Dedifferentiated amniotic fluid mesenchymal stem cell (primary cell): ENCODE results near the gene GALNT7.

Source experiments
- DNase-seq: peaks from one replicate; pipeline ENCODE4 v3.0.0-alpha.2; 2016; ENCODE audit errors: extremely low spot score

The GALNT7 gene

DNA sequence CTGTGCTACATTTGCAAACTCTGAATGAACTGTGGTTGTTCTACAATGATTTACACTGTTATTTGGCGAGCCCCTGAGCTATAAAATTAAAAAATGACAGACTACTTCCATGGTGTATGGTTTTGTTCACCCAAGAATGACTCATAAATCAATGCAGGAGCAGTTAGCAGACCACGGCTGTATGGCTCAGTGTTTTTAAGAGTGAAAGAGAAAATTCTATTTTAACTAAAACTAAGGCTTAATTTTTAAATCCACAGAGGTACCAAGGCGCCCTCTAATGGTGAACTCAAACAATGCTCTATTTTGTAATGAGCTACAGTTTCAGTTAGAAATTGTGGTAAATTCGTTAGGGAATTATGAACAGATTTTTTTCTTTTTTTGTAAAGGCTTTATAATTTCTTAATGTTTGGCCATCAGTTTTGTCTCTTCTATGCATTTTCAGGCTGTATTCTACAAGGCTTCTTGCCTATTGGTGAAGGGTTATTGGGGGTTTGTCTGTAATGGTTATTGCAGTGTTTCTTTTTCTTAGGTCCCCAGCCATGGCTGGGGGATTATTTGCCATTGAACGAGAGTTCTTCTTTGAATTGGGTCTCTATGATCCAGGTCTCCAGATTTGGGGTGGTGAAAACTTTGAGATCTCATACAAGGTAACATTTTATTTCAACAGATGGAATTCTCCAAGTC lies 133.0 kb downstream of the GALNT7 start:
- peak; percentile 25 for DNase-seq

GRCh38 chr4:173307778-173308177 lies 139.2 kb downstream of the GALNT7 start:
- DNase-seq = no peak

DNA sequence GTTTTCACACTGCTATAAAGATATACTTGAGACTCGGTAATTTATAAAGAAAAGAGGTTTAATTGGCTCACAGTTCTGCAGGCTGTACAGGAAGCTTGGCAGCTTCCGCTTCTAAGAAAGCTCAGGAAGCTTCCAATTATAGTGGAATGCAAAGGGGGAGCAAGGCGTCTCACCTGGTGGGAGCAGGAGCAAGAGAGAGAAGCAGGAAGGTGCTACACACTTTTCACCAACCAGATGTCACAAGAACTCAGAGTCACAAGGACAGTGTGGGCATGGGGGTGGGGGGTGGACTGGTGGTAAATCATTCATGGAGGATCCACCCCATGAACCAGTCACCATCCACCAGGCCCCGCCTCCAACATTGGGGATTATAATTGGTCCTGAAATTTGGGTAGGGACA lies 142.8 kb downstream of the GALNT7 start:
- no peak for DNase-seq

- no peak for DNase-seq
Measured at GRCh38 chr4:173314715-173315114, 146.1 kb downstream of the GALNT7 start.

DNA sequence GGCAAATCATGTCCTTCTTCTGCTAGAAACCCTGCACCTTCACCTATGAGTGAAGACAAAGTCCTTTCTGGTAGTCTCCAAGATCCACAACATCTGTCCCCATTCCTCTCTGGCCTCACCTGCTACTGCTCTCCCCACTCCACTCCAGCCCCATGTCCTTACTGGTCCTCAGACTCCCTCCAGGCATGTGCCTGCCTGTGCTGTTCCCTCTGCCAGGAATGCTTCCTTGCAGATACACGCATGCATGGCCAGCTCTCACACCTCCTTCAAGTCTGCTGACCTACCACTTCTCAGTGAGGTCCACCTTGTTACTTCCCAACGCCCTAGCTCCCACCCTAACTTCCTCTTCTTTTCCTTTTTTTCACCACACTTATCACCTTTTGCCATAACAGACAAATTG lies 147.4 kb downstream of the GALNT7 start:
- DNase-seq = no peak

DNA sequence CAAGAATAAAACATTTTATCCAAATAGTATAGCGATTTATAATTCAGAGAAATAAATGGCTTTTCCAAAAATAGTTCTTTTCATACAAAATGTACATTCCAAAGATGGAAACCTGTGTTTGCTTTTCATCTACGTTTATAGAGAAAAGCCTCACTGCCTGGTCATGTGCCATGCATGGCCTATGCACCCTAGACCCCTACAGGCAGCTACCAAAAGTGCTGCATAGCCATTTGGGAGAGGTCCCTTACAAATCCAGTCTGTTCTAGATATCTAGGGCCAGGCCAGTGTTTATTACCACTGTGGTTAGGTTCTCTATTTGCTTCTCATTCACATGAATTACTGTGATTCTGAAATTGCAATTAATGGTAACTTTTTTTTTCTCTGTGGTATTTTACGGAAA lies 148.4 kb downstream of the GALNT7 start:
- DNase-seq = no peak

- DNase-seq = no peak
Measured at GRCh38 chr4:173318240-173318639, 149.6 kb downstream of the GALNT7 start.

GRCh38 chr4:173318648-173319211 lies 150.1 kb downstream of the GALNT7 start:
- DNase-seq = peak; percentile 65

DNA sequence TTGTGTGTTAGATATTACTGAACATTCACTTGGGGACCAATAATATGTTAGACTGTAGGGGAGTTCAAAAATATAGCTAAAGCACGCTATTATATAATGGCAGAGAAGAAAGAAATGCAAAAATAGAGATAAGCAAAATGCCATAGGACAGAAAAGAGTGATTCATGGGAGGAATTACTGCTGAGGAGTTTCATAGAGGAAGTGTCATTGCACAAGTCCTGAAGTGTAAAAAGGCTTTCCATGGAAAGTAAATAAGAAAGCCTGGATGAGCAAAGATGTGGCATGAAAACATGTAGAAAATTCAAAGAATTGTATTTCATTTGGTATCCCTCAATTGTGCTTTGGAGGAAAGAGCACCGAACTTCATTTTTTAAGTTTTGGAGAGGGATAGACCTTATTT lies 151.1 kb downstream of the GALNT7 start:
- DNase-seq = no peak

GRCh38 chr4:173325007-173325736 lies 156.6 kb downstream of the GALNT7 start:
- no peak for DNase-seq

- DNase-seq = no peak
Measured at GRCh38 chr4:173328236-173328901, 159.8 kb downstream of the GALNT7 start.

- no peak for DNase-seq
Measured at GRCh38 chr4:173330590-173330989, 162.0 kb downstream of the GALNT7 start.

DNA sequence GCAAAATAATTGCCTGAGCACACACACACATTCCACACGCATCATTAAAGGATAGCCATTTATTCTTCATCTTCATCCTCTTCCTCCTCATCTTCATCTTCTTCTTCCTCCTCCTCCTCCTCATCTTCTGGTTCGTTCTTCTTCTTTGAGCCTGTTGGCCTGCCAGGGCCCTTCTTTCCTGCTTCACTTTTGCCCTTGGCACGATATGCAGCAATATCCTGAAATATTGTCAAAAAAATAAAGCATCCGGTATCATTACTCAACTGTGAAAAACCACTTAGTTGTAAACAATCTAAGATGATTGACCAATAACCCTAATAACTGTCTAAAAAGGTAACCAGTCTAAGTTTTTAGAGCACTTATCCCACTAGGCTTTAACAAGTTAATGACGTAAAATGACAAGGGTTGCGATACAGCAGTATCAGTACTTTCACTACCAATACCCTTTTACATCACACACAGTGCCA lies 163.4 kb downstream of the GALNT7 start:
- DNase-seq = no peak

- DNase-seq = no peak
Measured at GRCh38 chr4:173332963-173333657, 164.5 kb downstream of the GALNT7 start.

GRCh38 chr4:173333658-173334084 lies 165.1 kb downstream of the GALNT7 start:
- peak; percentile 28 for DNase-seq

DNA sequence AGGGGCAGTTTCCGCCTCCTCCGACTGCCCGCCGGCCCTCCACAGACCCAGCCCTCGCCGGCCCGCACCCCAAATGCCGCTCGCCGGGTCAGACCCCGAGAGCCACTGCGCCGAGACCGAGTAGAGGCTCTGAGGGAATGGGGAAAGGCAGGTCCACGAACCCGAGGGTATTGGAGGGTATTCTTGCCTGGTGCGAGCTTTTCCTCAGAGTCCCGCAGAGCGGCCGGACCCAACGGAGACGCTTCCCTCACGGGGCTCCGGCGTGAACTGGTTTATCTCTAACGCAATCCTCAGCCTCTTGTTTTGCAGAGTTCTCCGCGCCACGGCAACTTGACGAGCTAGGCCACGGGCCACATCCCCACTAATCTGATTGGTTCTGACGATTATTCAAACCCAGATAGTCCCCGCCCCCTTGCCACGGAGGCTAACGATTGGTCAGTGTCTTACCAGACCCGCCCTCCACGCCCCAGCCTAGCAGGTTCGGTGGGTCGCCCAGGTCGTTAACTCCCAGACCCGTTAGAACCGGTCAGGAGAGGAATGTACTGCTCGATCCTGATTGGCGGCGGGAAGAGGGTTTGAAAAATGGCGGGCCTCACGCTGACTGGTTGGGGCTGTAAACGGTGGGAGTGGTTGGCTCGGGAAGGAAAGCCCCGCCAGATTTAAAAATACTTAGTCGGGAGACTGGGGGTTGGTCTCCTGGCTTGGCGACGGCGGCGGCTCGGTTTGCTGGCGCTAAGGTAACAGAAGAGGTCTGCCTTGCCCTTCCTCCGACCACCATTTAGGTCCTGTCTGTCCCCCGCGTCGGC lies 165.7 kb downstream of the GALNT7 start, which contains the start of gene HMGB2:
HMGB2 (minus strand) TSS at position 274 of the 806 bp plus-strand sequence. CDS start 709 bp downstream, outside the sequence.
- DNase-seq = peak; percentile 99

GRCh38 chr4:173334891-173335752 lies 166.5 kb downstream of the GALNT7 start:
- peak; percentile 18 for DNase-seq

- no peak for DNase-seq
Measured at GRCh38 chr4:173337463-173337862, 168.9 kb downstream of the GALNT7 start.

DNA sequence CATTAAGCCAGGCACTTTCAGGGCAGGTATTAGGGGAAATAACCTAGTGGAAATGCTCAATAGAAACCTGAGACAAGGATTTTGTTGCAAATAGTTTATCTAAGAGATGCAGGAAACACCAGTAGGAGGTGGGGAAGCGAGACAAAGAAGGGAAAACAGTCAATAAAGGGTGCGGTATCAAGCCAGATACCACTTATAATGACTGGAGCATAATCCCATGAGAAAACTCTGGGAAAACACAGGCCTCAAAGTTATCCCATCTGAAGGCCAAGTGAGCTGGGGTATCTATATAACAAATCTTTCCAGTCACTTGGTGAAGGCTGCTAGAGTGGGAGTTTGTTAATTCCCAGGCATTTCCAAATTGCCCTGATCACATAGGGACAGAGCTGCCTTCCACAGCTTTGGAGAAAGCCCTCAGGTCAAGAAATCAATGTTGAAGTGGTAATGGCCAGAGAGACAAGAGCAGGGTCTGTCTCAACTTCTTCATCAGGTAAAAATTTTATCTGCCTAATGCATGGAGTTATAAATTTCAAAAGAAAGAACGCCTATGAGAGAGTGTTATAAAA lies 175.3 kb downstream of the GALNT7 start:
- DNase-seq = no peak
